Measurements from ENCODE around the gene PAPPA.

- no peak for TF ChIP-seq YY1 (IDR thresholded peaks at IDR 0.05; ENCODE audit: low read depth)
- no peak for TF ChIP-seq CTCF (IDR thresholded peaks at IDR 0.05)
- TF ChIP-seq USF2 (IDR thresholded peaks at IDR 0.05; ENCODE audit: borderline replicate concordance, low read depth, low read length): no peak
- TF ChIP-seq POLR2AphosphoS5 (IDR thresholded peaks at IDR 0.05; ENCODE audit: low read depth, low read length): no peak
- TF ChIP-seq TCF12 (IDR thresholded peaks at IDR 0.05): no peak
- TF ChIP-seq EZH2phosphoT487 (IDR thresholded peaks at IDR 0.05; ENCODE audit: borderline replicate concordance, low read depth): no peak
- no peak for TF ChIP-seq IRF3 (IDR thresholded peaks at IDR 0.05; ENCODE audit: low read depth, low read length)
- TF ChIP-seq JUND (IDR thresholded peaks at IDR 0.05): no peak
- no peak for TF ChIP-seq REST (IDR thresholded peaks at IDR 0.05; ENCODE audit: low read depth, low read length)
- TF ChIP-seq MXI1 (IDR thresholded peaks at IDR 0.05; ENCODE audit: low read depth, low read length): no peak
Measured at GRCh38 chr9:116430849-116431248, 277.3 kb downstream of the PAPPA start.
